ENCODE results near the gene CHMP5. TPM values are rescaled to one million over a fixed set of nuclear protein-coding genes. Genes with fewer than 3 reads are reported as not detected.

CHMP5 gene
- polyA plus RNA-seq, 1 donor (not counting 4 experiments of a cell fraction or from before 2014, with no cell fraction given), result 132 TPM

- H3K4me3 ChIP-seq (ENCODE audit: control insufficient read depth in 2 of 3, extremely low read depth in 1 of 3, insufficient read depth in 2 of 3, low read depth in 1 of 3, low read length in 3 of 3), result no peak overlapping the region
- no peak overlapping the region for H3K4me2 ChIP-seq (ENCODE audit: control insufficient read depth, extremely low read depth, insufficient read depth, low read depth, low read length)
- no peak overlapping the region for H3K27ac ChIP-seq (ENCODE audit: control insufficient read depth, insufficient read depth, low read length)
- DNase-seq (ENCODE audit: low read depth, low spot score), result no peak
- H3K79me2 ChIP-seq (ENCODE audit: control insufficient read depth, insufficient read depth, low read length), result no peaks in the 10 kb centered on the region
- no peaks in the 10 kb centered on the region for H4K20me1 ChIP-seq (ENCODE audit: control insufficient read depth, extremely low read depth, insufficient read depth, low read length)
- H2AFZ ChIP-seq (ENCODE audit: control insufficient read depth, low read length), result no peak overlapping the region
- H3K9me3 ChIP-seq (ENCODE audit: control insufficient read depth, low read depth, low read length), result no peaks in the 10 kb centered on the region
- dilution Hi-C loops (cut with MboI; ENCODE audit: extremely low pct_ligation_motif_present, low sequenced_read_pairs), result no loop called here
- no peaks in the 10 kb centered on the region for H3K27me3 ChIP-seq (ENCODE audit: control insufficient read depth, extremely low read depth, insufficient read depth, low read length)
- H3K9me1 ChIP-seq (ENCODE audit: control insufficient read depth, extremely low read depth, insufficient read depth, low read length), result no peaks in the 10 kb centered on the region
- no peak for FAIRE-seq
- H3K36me3 ChIP-seq (ENCODE audit: control insufficient read depth in 2 of 2, extremely low read depth in 1 of 2, insufficient read depth in 2 of 2, low read length in 2 of 2), result peaks cover 7 to 11% of the 10 kb centered on the region in 2 experiments
- no peak overlapping the region for H3K9ac ChIP-seq (ENCODE audit: control insufficient read depth, extremely low read depth, insufficient read depth, low read length)
- TF ChIP-seq CTCF (optimal IDR thresholded peaks at IDR 0.05 in 1 of 3, IDR thresholded peaks at IDR 0.05 in 1 of 3, conservative IDR thresholded peaks at IDR 0.05 in 1 of 3; ENCODE audit: extremely low read depth in 1 of 3, insufficient read depth in 2 of 3, low read length in 3 of 3) (no peak), EZH2 (IDR thresholded peaks at IDR 0.05; ENCODE audit: low read length) (no peak)
- H3K4me1 ChIP-seq (ENCODE audit: control insufficient read depth, extremely low read depth, insufficient read depth, low read length), result peaks cover 9% of the 10 kb centered on the region
These were observed 16.2 kb upstream of the CHMP5 start for GRCh38 chr9:33248606-33249005.

GRCh38 chr9:33249087-33249658 lies 15.7 kb upstream of the CHMP5 start:
- no peak overlapping the region for H3K4me3 ChIP-seq (ENCODE audit: control insufficient read depth in 2 of 3, extremely low read depth in 1 of 3, insufficient read depth in 2 of 3, low read depth in 1 of 3, low read length in 3 of 3)
- no peak overlapping the region for H3K9ac ChIP-seq (ENCODE audit: control insufficient read depth, extremely low read depth, insufficient read depth, low read length)
- no peak overlapping the region for H2AFZ ChIP-seq (ENCODE audit: control insufficient read depth, low read length)

More at GRCh38 chr9:33249087-33249658, 15.7 kb upstream of the CHMP5 start:
- Histone ChIP-seq H3K79me2 (ENCODE audit: control insufficient read depth, insufficient read depth, low read length) (no peaks in the 10 kb centered on the region), H3K9me1 (ENCODE audit: control insufficient read depth, extremely low read depth, insufficient read depth, low read length) (no peaks in the 10 kb centered on the region), H3K27ac (ENCODE audit: control insufficient read depth, insufficient read depth, low read length) (no peak overlapping the region), H3K9me3 (ENCODE audit: control insufficient read depth, low read depth, low read length) (no peaks in the 10 kb centered on the region), H3K36me3 (ENCODE audit: control insufficient read depth in 2 of 2, extremely low read depth in 1 of 2, insufficient read depth in 2 of 2, low read length in 2 of 2) (peaks cover 7 to 12% of the 10 kb centered on the region in 2 experiments), H4K20me1 (ENCODE audit: control insufficient read depth, extremely low read depth, insufficient read depth, low read length) (no peaks in the 10 kb centered on the region), H3K4me1 (ENCODE audit: control insufficient read depth, extremely low read depth, insufficient read depth, low read length) (peaks cover 9% of the 10 kb centered on the region), H3K4me2 (ENCODE audit: control insufficient read depth, extremely low read depth, insufficient read depth, low read depth, low read length) (no peak overlapping the region), H3K27me3 (ENCODE audit: control insufficient read depth, extremely low read depth, insufficient read depth, low read length) (no peaks in the 10 kb centered on the region)
- TF ChIP-seq CTCF (optimal IDR thresholded peaks at IDR 0.05 in 1 of 3, IDR thresholded peaks at IDR 0.05 in 1 of 3, conservative IDR thresholded peaks at IDR 0.05 in 1 of 3; ENCODE audit: extremely low read depth in 1 of 3, insufficient read depth in 2 of 3, low read length in 3 of 3) (no peak), EZH2 (IDR thresholded peaks at IDR 0.05; ENCODE audit: low read length) (no peak)
- DNase-seq (ENCODE audit: low read depth, low spot score) (no peak), FAIRE-seq (no peak)
- dilution Hi-C loops (cut with MboI; ENCODE audit: extremely low pct_ligation_motif_present, low sequenced_read_pairs), result no loop called here
